Osteocyte (in vitro differentiated cells): ENCODE results near the gene REXO4. TPM values are rescaled to one million over a fixed set of nuclear protein-coding genes. Genes with fewer than 3 reads are reported as not detected.

ENCODE experiments used
- DNase-seq: peaks from one replicate; pipeline ENCODE4 v3.0.0; 2021; ENCODE audit warnings: mixed read lengths; ENCODE audit not compliant: unreplicated experiment; ENCODE audit errors: extremely low spot score
- H3K27ac Mint-ChIP-seq: one replicate; pipeline ENCODE4 v1.8.0; 2021; ENCODE audit warnings: mild to moderate bottlenecking, mixed read lengths; ENCODE audit not compliant: unreplicated experiment
- H3K27me3 Mint-ChIP-seq: one replicate; pipeline ENCODE4 v1.8.0; 2021; ENCODE audit warnings: mixed read lengths; ENCODE audit not compliant: unreplicated experiment
- H3K36me3 Mint-ChIP-seq: one replicate; pipeline ENCODE4 v1.8.0; 2021; ENCODE audit warnings: mixed read lengths; ENCODE audit not compliant: unreplicated experiment
- H3K4me1 Mint-ChIP-seq: one replicate; pipeline ENCODE4 v1.8.0; 2021; ENCODE audit warnings: mixed read lengths; ENCODE audit not compliant: unreplicated experiment
- H3K4me3 Mint-ChIP-seq: one replicate; pipeline ENCODE4 v1.8.0; 2021; ENCODE audit warnings: mild to moderate bottlenecking, moderate library complexity, mixed read lengths; ENCODE audit not compliant: unreplicated experiment
- H3K9me3 Mint-ChIP-seq: one replicate; pipeline ENCODE4 v1.8.0; 2021; ENCODE audit warnings: mixed read lengths; ENCODE audit not compliant: unreplicated experiment
- CTCF ChIP-seq: fragments of 200-600 bp; sonication (generic); IDR thresholded peaks from 2 replicates; pipeline ENCODE4 v1.5.0; 2021; ENCODE audit warnings: antibody characterized with exemption, mild to moderate bottlenecking, moderate library complexity
- total RNA-seq: library from RNA; stranded (reverse); gene quantifications from 2 replicates; pipeline ENCODE4 v1.2.1, GENCODE V29; 2021

REXO4 gene
- total RNA-seq, 1 donor from 2014 or later: 22.2 TPM

GRCh38 chr9:133427658-133428348, 10.0 kb upstream of the REXO4 start:
- Mint-ChIP-seq H3K27me3 (peaks cover 15% of the 10 kb centered on the region), H3K27ac (no peak overlapping the region), H3K36me3 (peaks cover 5% of the 10 kb centered on the region), H3K4me3 (peak overlapping the region; percentile 39), H3K9me3 (no peaks in the 10 kb centered on the region), H3K4me1 (peaks cover 3% of the 10 kb centered on the region)
- DNase-seq: no peak
- no peak for TF ChIP-seq CTCF

GRCh38 chr9:133426011-133426410, 8.2 kb upstream of the REXO4 start:
- no peak overlapping the region for H3K27ac Mint-ChIP-seq
- H3K4me3 Mint-ChIP-seq: no peak overlapping the region
- H3K9me3 Mint-ChIP-seq: no peaks in the 10 kb centered on the region
- peaks cover 5% of the 10 kb centered on the region for H3K36me3 Mint-ChIP-seq
- H3K4me1 Mint-ChIP-seq: peaks cover 3% of the 10 kb centered on the region
- H3K27me3 Mint-ChIP-seq: peaks cover 15% of the 10 kb centered on the region
- no peak for TF ChIP-seq CTCF
- no peak for DNase-seq

DNA sequence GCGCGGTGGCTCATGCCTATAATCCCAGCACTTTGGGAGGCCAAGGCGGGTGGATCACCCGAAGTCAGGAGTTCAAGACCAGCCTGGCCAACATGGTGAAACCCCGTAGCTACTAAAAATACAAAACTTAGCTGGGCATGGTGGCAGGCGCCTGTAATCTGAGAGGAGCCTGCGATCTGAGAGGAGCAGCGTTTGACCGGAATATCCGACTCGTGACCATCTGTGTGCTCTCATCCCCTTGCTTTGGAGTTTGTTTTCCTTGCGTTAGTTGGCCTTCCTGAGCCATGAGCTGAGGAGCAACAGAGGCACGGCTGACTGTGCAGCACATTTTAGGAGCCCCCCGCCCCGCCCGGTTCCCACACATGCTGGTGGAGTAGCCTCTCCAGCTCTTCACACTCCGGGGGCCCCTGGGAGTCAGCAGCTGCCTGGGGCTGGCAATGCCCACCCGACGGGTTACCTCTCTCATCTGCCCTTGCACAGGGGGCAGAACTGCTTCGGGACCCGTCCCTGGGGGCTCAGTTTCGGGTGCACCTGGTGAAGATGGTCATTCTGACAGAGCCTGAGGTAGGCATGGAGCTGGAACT, 7.3 kb upstream of the REXO4 start:
- DNase-seq: no peak
- no peak overlapping the region for H3K4me3 Mint-ChIP-seq
- no peaks in the 10 kb centered on the region for H3K9me3 Mint-ChIP-seq
- no peak for TF ChIP-seq CTCF
- peaks cover 5% of the 10 kb centered on the region for H3K36me3 Mint-ChIP-seq
- H3K27me3 Mint-ChIP-seq: peaks cover 15% of the 10 kb centered on the region
- H3K4me1 Mint-ChIP-seq: peaks cover 3% of the 10 kb centered on the region
- no peak overlapping the region for H3K27ac Mint-ChIP-seq

DNA sequence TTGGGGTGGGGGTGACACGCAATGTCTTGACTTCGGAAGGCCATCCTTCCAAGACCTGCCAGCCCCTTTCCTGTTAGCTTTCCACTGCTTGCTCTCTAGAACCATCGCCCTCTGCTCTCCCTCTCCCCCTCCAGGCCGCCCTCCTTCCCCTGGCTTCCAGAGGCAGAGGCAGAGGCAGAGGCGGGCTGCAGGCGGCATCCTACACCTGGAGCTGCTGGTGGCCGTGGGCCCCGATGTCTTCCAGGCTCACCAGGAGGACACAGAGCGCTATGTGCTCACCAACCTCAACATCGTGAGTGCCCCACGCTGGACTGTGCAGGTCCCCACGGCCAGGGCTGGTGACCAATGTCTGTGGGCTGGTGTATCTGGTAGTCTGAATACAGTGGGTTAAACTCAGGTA, 6.4 kb upstream of the REXO4 start:
- TF ChIP-seq CTCF: no peak
- H3K36me3 Mint-ChIP-seq: peaks cover 5% of the 10 kb centered on the region
- no peak overlapping the region for H3K27ac Mint-ChIP-seq
- H3K4me1 Mint-ChIP-seq: peaks cover 4% of the 10 kb centered on the region
- H3K4me3 Mint-ChIP-seq: no peak overlapping the region
- no peaks in the 10 kb centered on the region for H3K9me3 Mint-ChIP-seq
- H3K27me3 Mint-ChIP-seq: peaks cover 15% of the 10 kb centered on the region
- no peak for DNase-seq

DNA sequence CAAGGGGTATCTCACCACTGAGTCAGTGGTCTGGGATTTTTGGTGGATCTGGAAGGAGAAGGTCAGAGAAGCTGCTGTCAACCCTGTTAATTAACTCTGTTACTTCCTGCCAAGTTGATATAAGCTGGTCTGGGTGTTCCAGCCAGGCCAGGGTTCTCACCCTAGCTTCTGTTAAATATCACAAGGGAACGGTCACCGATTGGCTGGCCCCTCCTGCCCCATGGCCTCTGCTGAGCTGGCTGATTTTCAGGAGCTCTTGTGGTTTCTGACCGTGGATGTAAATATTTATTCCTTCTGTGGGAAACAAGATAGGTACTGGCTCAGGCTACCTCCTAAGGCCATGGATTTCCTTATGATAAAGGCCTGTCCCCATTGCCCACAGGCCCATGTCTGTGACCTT, 5.4 kb upstream of the REXO4 start:
- Mint-ChIP-seq H3K9me3 (no peaks in the 10 kb centered on the region), H3K4me1 (peaks cover 14% of the 10 kb centered on the region), H3K36me3 (peaks cover 5% of the 10 kb centered on the region), H3K27ac (no peak overlapping the region), H3K4me3 (no peak overlapping the region), H3K27me3 (peaks cover 15% of the 10 kb centered on the region)
- no peak for DNase-seq
- TF ChIP-seq CTCF: no peak
